DMS114 treated with DMSO at 0.1 percent for 48 hours (cell line): ENCODE results near the gene PPP2R2D.

Source experiments
- DNase-seq: peaks from one replicate; lab custom pipeline; 2025; ENCODE audit not compliant: unreplicated experiment; lab: John Stamatoyannopoulos, UW

PPP2R2D gene

DNA sequence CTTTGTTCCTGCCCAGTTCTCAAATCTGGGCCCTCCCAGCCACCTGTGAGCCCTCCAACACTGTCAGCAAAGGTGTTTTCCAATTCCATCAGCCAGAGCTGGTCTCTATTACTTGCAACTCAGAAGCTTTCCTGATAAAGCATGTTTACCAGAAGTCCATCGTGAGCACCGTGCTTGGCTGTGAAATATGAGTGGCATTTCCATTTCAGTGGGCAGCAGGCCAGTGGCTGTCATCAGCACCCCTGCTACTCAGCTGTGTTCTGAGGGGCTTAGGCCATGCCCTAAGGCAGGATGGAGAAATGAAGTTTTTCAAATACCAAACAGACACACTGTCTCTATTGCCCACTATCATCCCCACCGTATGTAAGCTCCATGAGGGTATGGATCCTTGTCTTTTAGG lies 93.6 kb downstream of the PPP2R2D start:
- no peak for DNase-seq

- no peak for DNase-seq
Observed at GRCh38 chr10:131996466-131997365, 95.9 kb downstream of the PPP2R2D start.

DNA sequence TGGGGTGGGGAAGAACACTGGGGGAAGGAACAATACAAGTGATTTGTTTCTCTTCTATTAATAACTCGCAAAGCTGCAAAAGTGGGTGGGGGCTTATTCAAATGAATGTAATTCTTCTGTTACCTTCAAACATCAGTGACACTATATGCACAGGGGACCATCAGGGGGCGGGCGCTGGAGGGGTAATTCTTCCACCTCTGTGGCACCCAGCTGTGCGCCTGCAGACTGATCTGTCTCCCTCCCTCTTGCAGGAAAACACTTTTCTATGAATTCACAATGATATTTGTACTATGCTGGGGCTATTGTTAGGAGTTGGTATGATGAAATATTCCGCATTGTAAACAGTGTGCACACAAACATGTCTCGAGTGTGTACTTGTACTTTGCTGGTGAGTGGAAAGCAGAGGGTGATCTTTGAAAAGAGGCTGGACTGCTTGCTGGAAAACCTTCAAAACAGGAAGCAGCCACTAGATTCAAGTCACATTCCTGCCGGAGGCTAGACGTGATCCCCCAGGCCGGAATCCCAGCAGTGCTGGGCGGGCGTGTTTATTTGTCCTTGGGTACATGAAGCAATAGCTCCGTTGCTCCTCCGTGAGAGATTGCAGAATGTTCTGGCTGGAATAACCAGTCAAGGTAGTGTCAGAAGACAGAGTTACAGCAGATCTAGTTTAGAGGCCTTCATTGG lies 96.7 kb downstream of the PPP2R2D start:
- no peak for DNase-seq

GRCh38 chr10:131998050-131998844 lies 97.4 kb downstream of the PPP2R2D start:
- no peak for DNase-seq

- DNase-seq = no peak
Observed at GRCh38 chr10:131998845-131999681, 98.3 kb downstream of the PPP2R2D start.

GRCh38 chr10:132001238-132001972 lies 100.6 kb downstream of the PPP2R2D start:
- DNase-seq = no peak

DNA sequence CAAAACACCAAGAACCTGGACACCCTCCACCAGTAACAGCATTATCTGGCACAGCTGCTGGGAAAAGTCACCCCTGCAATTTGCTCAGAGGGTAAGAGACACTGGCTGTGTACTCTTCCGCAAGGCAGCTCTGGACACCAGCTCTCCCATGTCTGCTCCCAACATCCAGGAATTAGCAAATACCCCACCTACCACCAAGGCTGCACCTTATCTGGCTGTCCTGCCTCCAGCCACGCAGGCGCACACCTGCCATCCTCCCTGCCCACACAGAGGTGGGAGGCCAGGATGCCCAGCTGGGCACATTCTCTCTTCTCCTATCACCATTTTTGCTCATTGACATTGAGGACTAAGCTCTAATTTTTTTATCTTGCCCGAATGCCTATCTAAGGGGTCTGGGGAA lies 101.2 kb downstream of the PPP2R2D start:
- no peak for DNase-seq

DNA sequence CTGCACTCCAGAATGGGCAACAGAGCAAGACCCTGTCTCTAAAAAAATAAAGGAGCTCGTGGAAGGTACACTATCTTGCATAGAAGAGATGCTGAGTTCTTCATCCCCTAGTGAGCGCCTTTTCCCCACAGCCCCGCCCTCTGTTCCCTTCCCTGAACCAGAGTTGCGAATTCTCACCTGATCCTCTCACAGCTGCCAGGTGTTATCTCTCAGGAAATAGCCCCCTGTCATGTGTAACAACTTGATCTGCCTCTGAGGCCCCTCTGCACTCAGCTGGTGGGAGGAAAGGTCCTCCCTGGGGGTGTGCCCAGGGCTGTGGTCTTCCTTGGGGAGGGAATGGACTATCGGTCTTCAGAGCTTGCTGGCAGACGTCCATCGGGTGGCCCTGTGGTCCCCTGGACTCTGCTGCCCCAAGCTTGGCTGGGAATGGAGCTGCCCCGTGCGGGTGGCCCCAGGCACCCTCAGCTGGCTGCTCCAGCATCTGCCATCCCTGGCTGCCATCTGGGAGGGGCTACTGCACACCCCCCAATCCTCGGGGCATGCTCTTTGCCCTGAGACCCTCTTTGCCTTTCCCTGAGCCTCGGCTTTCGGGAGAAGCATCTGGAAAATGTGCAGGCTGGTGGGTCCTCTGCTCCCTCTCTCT lies 102.6 kb downstream of the PPP2R2D start:
- no peak for DNase-seq

- DNase-seq = no peak
Observed at GRCh38 chr10:132004052-132004451, 103.2 kb downstream of the PPP2R2D start.

DNA sequence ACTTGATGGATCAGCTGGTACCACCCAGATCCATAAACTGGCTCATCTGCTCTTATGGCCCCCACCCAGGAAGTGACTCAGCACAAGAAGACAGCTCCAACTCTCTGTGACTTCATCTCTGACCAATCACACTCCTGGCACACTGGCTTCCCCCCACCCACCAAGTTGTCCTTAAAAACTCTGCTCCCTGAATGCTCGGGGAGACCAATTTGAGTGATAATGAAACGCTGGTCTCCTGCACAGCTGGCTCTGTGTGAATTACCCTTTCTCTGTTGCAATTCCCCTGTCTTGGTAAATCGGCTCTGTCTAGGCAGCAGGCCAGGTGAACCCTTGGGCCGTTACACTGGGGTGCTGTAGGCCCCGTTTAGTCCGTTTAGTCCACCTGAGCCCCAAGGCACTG lies 104.3 kb downstream of the PPP2R2D start:
- no peak for DNase-seq

DNA sequence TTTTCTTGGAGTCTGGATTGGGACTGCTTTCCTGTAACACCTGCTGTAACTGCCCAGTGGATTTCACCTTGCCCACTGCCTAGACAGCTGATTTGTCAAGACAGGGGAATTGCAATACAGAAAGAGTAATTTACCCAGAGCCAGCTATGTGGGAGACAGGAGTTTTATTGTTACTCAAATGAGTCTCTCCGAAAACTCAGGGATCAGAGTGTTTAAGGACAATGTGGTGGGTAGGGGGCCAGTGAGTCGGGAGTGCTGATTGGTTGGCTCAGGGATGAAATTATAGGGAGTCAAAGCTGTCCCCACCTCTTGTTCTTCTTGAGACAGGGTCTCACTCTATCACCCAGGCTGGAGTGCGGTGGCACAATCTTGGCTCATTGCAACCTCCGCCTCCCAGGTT lies 106.2 kb downstream of the PPP2R2D start:
- DNase-seq = no peak

GRCh38 chr10:132007681-132008080 lies 106.9 kb downstream of the PPP2R2D start:
- DNase-seq = no peak
